Adrenal gland (tissue), 12 donors: ENCODE results near the gene DOK1. TPM values are rescaled to one million over a fixed set of nuclear protein-coding genes. Genes with fewer than 3 reads are reported as not detected.

Experiments
- DNase-seq, 7 donors: peaks; one replicate each; pipeline ENCODE4 v3.0.0-alpha.2; 2019 to 2020
- H3K27ac ChIP-seq, 5 donors: fragments of 200-600 bp; sonication (generic) in 4 of 5; 1 replicate in 3 of 5; 2 replicates in 2 of 5; pipeline versions ENCODE4 v1.5.1 to v1.8.0; 2016 to 2020; ENCODE audit warnings: mild to moderate bottlenecking in 1 of 5
- H3K27me3 ChIP-seq: fragments of 200-600 bp; 2 replicates; pipeline ENCODE4 v1.8.0; 2021
- H3K36me3 ChIP-seq, 2 donors: fragments of 200-600 bp; replicated peaks in 1 of 2; 1 replicate in 1 of 2; 2 replicates in 1 of 2; pipeline versions ENCODE4 v1.5.1 to v1.8.0; 2018 to 2022
- H3K4me1 ChIP-seq, 2 donors: fragments of 200-600 bp; replicated peaks in 1 of 2; 1 replicate in 1 of 2; 2 replicates in 1 of 2; pipeline versions ENCODE4 v1.5.1 to v1.8.0; 2018 to 2021
- H3K4me3 ChIP-seq, 4 donors: fragments of 200-600 bp; sonication (generic) in 3 of 4; one replicate each; pipeline ENCODE4 v1.5.1; 2016 to 2018
- H3K9me3 ChIP-seq, 3 donors: fragments of 200-600 bp; sonication (generic) in 1 of 3; replicated peaks in 1 of 3; 1 replicate in 2 of 3; 2 replicates in 1 of 3; pipeline versions ENCODE4 v1.5.1 to v1.8.0; 2016 to 2021
- POLR2A ChIP-seq, 2 donors: fragments of 450-650 bp; IDR thresholded peaks; one replicate each; pipeline ENCODE4 v1.6.1; 2017; ENCODE audit warnings: antibody characterized with exemption in 2 of 2, mild to moderate bottlenecking in 2 of 2, moderate library complexity in 1 of 2
- WGBS, 4 donors: extraction: QIAGEN DNeasy Blood & Tissue Kit in 2 of 4; methylation state at CpG; one replicate each; pipeline versions ENCODE4 v1.1.5 to v1.1.7; 2013 to 2017; 5-methylcytosine and 5-hydroxymethylcytosine counted together
- intact Hi-C, 2 donors: fragments of 100-400 bp; cut with DNase I; formaldehyde crosslinking; loops; one replicate each; pipeline versions ENCODE4 v1.14.1 to v1.15.0; 2022 to 2023
- polyA plus RNA-seq, 3 donors: library from polyadenylated mRNA; stranded (reverse); fragments of 200-250 nt in 2 of 3; fragments of 350-450 nt in 1 of 3; fragmentation: Illumina TruSeq in 1 of 3; extraction: RNeasy Lipid Tissue Mini Kit (QIAGEN cat#74804) in 1 of 3; gene quantifications; one replicate each; pipeline ENCODE4 v1.2.3, GENCODE V29; 2013 to 2014
- total RNA-seq, 9 donors: library from RNA; depleted of rRNA in 4 of 9; stranded (reverse); fragments of >200 nt in 4 of 9; fragments of 120-200 nt in 1 of 9; fragmentation: NEBNext Ultra II Directional in 1 of 9; extraction: Animal tissue kit (Norgen Biotek cat#: 25700) in 1 of 9; gene quantifications; one replicate each; pipeline versions ENCODE4 v1.1.0 to v1.2.4, GENCODE V29; 2013 to 2023
- TF ChIP-seq, protein P1 (sequence below), 6 experiments: fragments of 450-650 bp in 4 of 6; fragments of 200-600 bp in 2 of 6; sonication (generic) in 1 of 6; IDR thresholded peaks; 1 replicate in 5 of 6; 2 replicates in 1 of 6; pipeline versions ENCODE4 v1.5.1 to v1.8.0; 2016 to 2021; ENCODE audit warnings: antibody characterized with exemption in 6 of 6, mild to moderate bottlenecking in 2 of 6, moderate library complexity in 1 of 6
- donor health status: healthy with polysubstance abuse.
- donor health status: Bipolar disorder and iron deficiency.
- donor health status: DM: yes; HTN: yes; CAD: no.
- donor health status: DM: no; HTN: no; CAD: no.
- donor health status: DM: no; HTN: no; CAD: no.
- donor health status: DM: yes; HTN: yes; CAD: no.

Gene DOK1
- total and polyA plus RNA-seq, 12 donors, result 4.0 to 49.6 (median 19.9) TPM

DNA sequence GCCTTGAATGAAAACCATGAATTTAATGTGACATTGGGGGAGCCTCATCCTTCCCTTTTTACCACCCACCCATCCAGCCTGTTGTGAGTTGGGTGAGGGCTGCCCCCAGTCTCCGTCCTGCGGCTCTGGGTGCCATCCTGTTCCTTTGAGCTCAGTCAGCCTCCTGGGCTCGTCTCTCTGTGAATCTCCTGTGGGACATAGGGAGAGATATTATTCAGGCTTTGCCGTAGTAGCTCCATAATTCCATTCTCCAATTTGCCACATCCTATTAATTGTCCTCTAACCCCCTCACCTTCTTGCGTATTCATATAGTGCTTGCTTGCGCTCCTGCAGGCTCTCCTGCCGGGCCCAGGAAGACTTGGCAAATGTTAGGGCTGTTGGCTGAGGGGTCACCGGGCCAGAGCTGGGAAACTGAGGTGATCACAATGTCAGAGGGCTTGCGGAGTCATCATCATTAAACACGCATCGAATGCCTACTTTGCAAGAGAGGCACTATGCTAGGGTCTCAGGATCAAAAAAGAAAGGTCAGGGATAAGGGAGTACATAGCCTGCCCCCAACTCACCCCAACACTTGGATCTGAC, 27.8 kb upstream of the DOK1 start:
- no peaks in the 10 kb centered on the region for H3K9me3 ChIP-seq
- peaks cover 0 to 21% of the 10 kb centered on the region in 2 donors for H3K36me3 ChIP-seq
- no peak overlapping the region for H3K27ac ChIP-seq
- peaks cover 11 to 15% of the 10 kb centered on the region in 2 donors for H3K4me1 ChIP-seq
- no peak overlapping the region for H3K4me3 ChIP-seq
- intact Hi-C loops, result loop anchor here in 1 of 2 donors (5.0 kb wide), 1 partner anchor 39 kb away; no protein-coding TSS in a partner anchor
- WGBS, 4 donors, result 96 to 99% (median 97%) methylated on average over 11 of the region's 11 CpGs
- no peak for TF ChIP-seq POLR2A (IDR thresholded peaks at IDR 0.05)
- TF ChIP-seq, protein P1, sequence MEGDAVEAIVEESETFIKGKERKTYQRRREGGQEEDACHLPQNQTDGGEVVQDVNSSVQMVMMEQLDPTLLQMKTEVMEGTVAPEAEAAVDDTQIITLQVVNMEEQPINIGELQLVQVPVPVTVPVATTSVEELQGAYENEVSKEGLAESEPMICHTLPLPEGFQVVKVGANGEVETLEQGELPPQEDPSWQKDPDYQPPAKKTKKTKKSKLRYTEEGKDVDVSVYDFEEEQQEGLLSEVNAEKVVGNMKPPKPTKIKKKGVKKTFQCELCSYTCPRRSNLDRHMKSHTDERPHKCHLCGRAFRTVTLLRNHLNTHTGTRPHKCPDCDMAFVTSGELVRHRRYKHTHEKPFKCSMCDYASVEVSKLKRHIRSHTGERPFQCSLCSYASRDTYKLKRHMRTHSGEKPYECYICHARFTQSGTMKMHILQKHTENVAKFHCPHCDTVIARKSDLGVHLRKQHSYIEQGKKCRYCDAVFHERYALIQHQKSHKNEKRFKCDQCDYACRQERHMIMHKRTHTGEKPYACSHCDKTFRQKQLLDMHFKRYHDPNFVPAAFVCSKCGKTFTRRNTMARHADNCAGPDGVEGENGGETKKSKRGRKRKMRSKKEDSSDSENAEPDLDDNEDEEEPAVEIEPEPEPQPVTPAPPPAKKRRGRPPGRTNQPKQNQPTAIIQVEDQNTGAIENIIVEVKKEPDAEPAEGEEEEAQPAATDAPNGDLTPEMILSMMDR (IDR thresholded peaks at IDR 0.05), result no peak
- DNase-seq, result no peak
- H3K27me3 ChIP-seq, result no peaks in the 10 kb centered on the region

DNA sequence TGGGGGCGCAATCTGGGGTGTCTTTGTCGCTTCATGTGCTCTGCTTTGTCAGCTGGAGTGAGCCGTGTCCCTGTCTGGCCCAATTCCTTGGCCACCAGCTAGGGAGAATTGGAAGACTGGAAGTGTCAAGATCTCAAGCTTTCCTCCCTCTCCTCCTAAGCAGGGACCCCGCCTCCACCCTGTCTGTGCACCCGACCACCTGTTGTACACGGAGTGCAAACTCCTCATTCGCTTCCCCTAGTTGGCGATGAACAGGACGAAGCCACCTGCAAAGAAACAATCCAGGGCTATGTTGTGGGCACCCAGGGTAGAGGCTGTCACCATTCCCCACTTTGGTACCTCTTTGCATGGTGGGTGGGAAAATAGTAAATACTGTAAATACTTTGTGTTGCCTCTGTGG, 26.8 kb upstream of the DOK1 start:
- peaks cover 0 to 26% of the 10 kb centered on the region in 2 donors for H3K36me3 ChIP-seq
- H3K27me3 ChIP-seq, result no peaks in the 10 kb centered on the region
- H3K4me3 ChIP-seq, result no peak overlapping the region
- H3K4me1 ChIP-seq, result peaks cover 11 to 15% of the 10 kb centered on the region in 2 donors
- DNase-seq, result no peak
- H3K9me3 ChIP-seq, result no peaks in the 10 kb centered on the region
- TF ChIP-seq, protein P1 (IDR thresholded peaks at IDR 0.05), result no peak
- TF ChIP-seq POLR2A (IDR thresholded peaks at IDR 0.05), result no peak
- no peak overlapping the region for H3K27ac ChIP-seq
- WGBS, 4 donors, result 92 to 98% (median 94%) methylated on average over 9 of the region's 9 CpGs
- intact Hi-C loops, result loop anchor here (2.0 to 5.0 kb wide), 2 partner anchors 21 to 40 kb away; partner anchors contain the start of gene PCGF1 (in 1 of the 2)

DNA sequence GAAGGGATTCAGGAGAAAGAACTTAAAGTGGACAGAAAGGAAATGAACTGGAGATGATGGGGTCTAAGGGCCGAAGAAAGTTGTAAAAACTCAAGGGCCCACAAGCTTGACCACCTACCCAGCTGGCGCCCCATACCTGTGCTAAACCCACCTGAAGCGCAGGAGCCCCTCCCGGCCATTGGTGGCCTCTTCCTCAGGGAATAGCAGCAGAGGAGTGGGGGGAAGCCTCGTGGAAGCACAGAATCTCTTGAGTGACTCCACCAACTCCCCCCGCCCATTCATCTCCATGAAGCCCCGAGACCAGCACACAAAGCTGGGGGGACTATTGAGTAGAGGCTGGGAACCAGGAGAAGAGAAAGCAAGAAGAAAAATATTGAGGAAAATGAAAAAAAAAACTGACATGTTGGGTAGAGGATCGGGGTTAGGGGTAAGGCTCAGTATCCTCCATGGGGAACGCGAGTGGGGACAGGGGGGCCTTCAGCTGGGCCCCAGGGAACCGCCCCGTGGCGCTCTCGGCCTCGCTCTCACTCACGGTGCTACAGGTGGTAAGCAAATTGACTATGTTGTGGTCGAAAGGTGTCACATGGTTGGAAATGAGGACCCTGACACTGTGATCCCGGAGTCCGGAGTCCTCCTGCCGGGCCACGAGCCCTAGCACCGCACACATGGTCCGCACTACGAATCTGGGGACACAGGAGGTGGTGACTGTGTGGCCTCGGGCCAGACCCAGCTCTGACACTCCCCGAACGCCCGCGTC, 25.7 kb upstream of the DOK1 start:
- Histone ChIP-seq H3K27ac (peak overlapping the region; percentile 65 to 93 (median 83)), H3K4me3 (peak overlapping the region; percentile 63 to 87 (median 78)), H3K9me3 (no peaks in the 10 kb centered on the region), H3K4me1 (peaks cover 11 to 15% of the 10 kb centered on the region in 2 donors), H3K36me3 (peaks cover 0 to 34% of the 10 kb centered on the region in 2 donors), H3K27me3 (no peaks in the 10 kb centered on the region)
- DNase-seq, result no peak
- intact Hi-C loops, result loop anchor here (2.0 to 5.0 kb wide), 2 partner anchors 22 to 41 kb away; partner anchors contain the start of gene PCGF1 (in 1 of the 2)
- WGBS, 4 donors, result 15 to 26% (median 20%) methylated on average over 18 to 29 of the region's 29 CpGs
- TF ChIP-seq POLR2A (IDR thresholded peaks at IDR 0.05), result no peak
- TF ChIP-seq, protein P1 (IDR thresholded peaks at IDR 0.05), result no peak
